Left ventricle myocardium inferior (tissue), 1 donor: Measurements from ENCODE around the gene UCHL5. TPM values are rescaled to one million over a fixed set of nuclear protein-coding genes. Genes with fewer than 3 reads are reported as not detected.
A peak's percentile ranks its signal among the peaks of the same experiment; 100 is the strongest.

ENCODE experiments used
- DNase-seq: peaks from one replicate; pipeline ENCODE4 v3.0.0-alpha.2; 2020
- H3K27ac ChIP-seq: fragments of 200-600 bp; replicated peaks from 2 replicates; pipeline ENCODE4 v1.8.0; 2021
- H3K27me3 ChIP-seq: fragments of 200-600 bp; 2 replicates; pipeline ENCODE4 v1.8.0; 2021; ENCODE audit warnings: low read depth
- H3K36me3 ChIP-seq: fragments of 200-600 bp; 2 replicates; pipeline ENCODE4 v1.8.0; 2021
- H3K4me1 ChIP-seq: fragments of 200-600 bp; 2 replicates; pipeline ENCODE4 v1.8.0; 2021
- H3K4me3 ChIP-seq: fragments of 200-600 bp; 2 replicates; pipeline ENCODE4 v1.8.0; 2021; ENCODE audit warnings: mild to moderate bottlenecking, moderate library complexity
- H3K9me3 ChIP-seq: fragments of 200-600 bp; replicated peaks from 2 replicates; pipeline ENCODE4 v1.8.0; 2021
- CTCF ChIP-seq: fragments of 200-600 bp; IDR thresholded peaks from 2 replicates; pipeline ENCODE4 v1.8.0; 2021; ENCODE audit warnings: antibody characterized with exemption, mild to moderate bottlenecking, borderline replicate concordance
- intact Hi-C: fragments of 100-400 bp; cut with micrococcal nuclease; formaldehyde crosslinking; loops from one replicate; pipeline ENCODE4 v1.11.0; 2022
- total RNA-seq: library from RNA; stranded (reverse); fragmentation: NEBNext Ultra II Directional; extraction: Animal tissue kit (Norgen Biotek cat#: 25700); gene quantifications from one replicate; pipeline ENCODE4 v1.2.1, GENCODE V29; 2021
- donor health status: DM: no; HTN: yes; CAD: no; lungs with severe emphysema.

The UCHL5 gene
- total RNA-seq, 1 donor from 2014 or later: 43.0 TPM

- no peak for TF ChIP-seq CTCF
- no peaks in the 10 kb centered on the region for H3K9me3 ChIP-seq
- H3K4me3 ChIP-seq: no peak overlapping the region
- DNase-seq: no peak
- peaks cover 89% of the 10 kb centered on the region for H3K4me1 ChIP-seq
- peaks cover 5% of the 10 kb centered on the region for H3K36me3 ChIP-seq
- no peak overlapping the region for H3K27ac ChIP-seq
- H3K27me3 ChIP-seq: no peaks in the 10 kb centered on the region
- intact Hi-C loops: no loop called here
Observed at GRCh38 chr1:193065954-193066353, 6.8 kb upstream of the UCHL5 start.

- TF ChIP-seq CTCF: no peak
- no peak for DNase-seq
- H3K4me3 ChIP-seq: no peak overlapping the region
- intact Hi-C loops: no loop called here
- no peaks in the 10 kb centered on the region for H3K9me3 ChIP-seq
- H3K36me3 ChIP-seq: no peaks in the 10 kb centered on the region
- no peaks in the 10 kb centered on the region for H3K27me3 ChIP-seq
- no peak overlapping the region for H3K27ac ChIP-seq
- H3K4me1 ChIP-seq: peaks cover 86% of the 10 kb centered on the region
Observed at GRCh38 chr1:193062698-193063463, 3.7 kb upstream of the UCHL5 start.

- intact Hi-C loops: no loop called here
- H3K9me3 ChIP-seq: no peaks in the 10 kb centered on the region
- DNase-seq: no peak
- H3K27me3 ChIP-seq: no peaks in the 10 kb centered on the region
- peak overlapping the region; percentile 98 for H3K27ac ChIP-seq
- no peaks in the 10 kb centered on the region for H3K36me3 ChIP-seq
- H3K4me1 ChIP-seq: peaks cover 80% of the 10 kb centered on the region
- no peak for TF ChIP-seq CTCF
- peak overlapping the region; percentile 90 for H3K4me3 ChIP-seq
Observed at GRCh38 chr1:193060938-193061337, 1.8 kb upstream of the UCHL5 start.

GRCh38 chr1:193060406-193060805, 1.2 kb upstream of the UCHL5 start:
- intact Hi-C loops: no loop called here
- no peaks in the 10 kb centered on the region for H3K36me3 ChIP-seq
- H3K4me3 ChIP-seq: peak overlapping the region; percentile 90
- no peak for TF ChIP-seq CTCF
- H3K9me3 ChIP-seq: no peaks in the 10 kb centered on the region
- no peaks in the 10 kb centered on the region for H3K27me3 ChIP-seq
- H3K4me1 ChIP-seq: peaks cover 76% of the 10 kb centered on the region
- DNase-seq: no peak
- peak overlapping the region; percentile 98 for H3K27ac ChIP-seq

- no peaks in the 10 kb centered on the region for H3K36me3 ChIP-seq
- no peak for DNase-seq
- H3K4me3 ChIP-seq: peak overlapping the region; percentile 90
- intact Hi-C loops: no loop called here
- no peaks in the 10 kb centered on the region for H3K27me3 ChIP-seq
- H3K27ac ChIP-seq: peak overlapping the region; percentile 98
- no peak for TF ChIP-seq CTCF
- no peaks in the 10 kb centered on the region for H3K9me3 ChIP-seq
- H3K4me1 ChIP-seq: peaks cover 76% of the 10 kb centered on the region
Observed at GRCh38 chr1:193060115-193060403, 899 bp upstream of the UCHL5 start.
